Parathyroid adenoma (tissue), 2 donors: ENCODE data around the gene COL23A1.
"Not testable (repeated sequence)": the region's sequence is repeated elsewhere in the genome, so short reads cannot be mapped to it uniquely, and the experiment has no call there.

Source experiments
- H2AFZ ChIP-seq: fragments of 300-600 bp; sonication (generic); one replicate; pipeline ENCODE4 v1.7.0; 2017; ENCODE audit warnings: antibody characterized with exemption, mild to moderate bottlenecking
- H3K27ac ChIP-seq: fragments of 300-600 bp; sonication (generic); one replicate; pipeline ENCODE4 v1.7.0; 2017
- H3K27me3 ChIP-seq: fragments of 300-600 bp; sonication (generic); one replicate; pipeline ENCODE4 v1.7.0; 2017; ENCODE audit warnings: low read length; ENCODE audit not compliant: control insufficient read depth, insufficient read depth
- H3K36me3 ChIP-seq: fragments of 300-600 bp; sonication (generic); one replicate; pipeline ENCODE4 v1.7.0; 2017; ENCODE audit warnings: low read length; ENCODE audit not compliant: control insufficient read depth, insufficient read depth
- H3K4me1 ChIP-seq: fragments of 300-600 bp; sonication (generic); one replicate; pipeline ENCODE4 v1.7.0; 2017; ENCODE audit warnings: control low read depth
- H3K4me2 ChIP-seq: fragments of 300-600 bp; sonication (generic); one replicate; pipeline ENCODE4 v1.7.0; 2017; ENCODE audit warnings: low read length
- H3K4me3 ChIP-seq: fragments of 300-600 bp; sonication (generic); one replicate; pipeline ENCODE4 v1.7.0; 2017; ENCODE audit warnings: low read depth, low read length
- H3K79me2 ChIP-seq: fragments of 300-600 bp; sonication (generic); one replicate; pipeline ENCODE4 v1.7.0; 2017; ENCODE audit warnings: control low read depth
- H3K9ac ChIP-seq: fragments of 300-600 bp; sonication (generic); one replicate; pipeline ENCODE4 v1.7.0; 2017; ENCODE audit warnings: mild to moderate bottlenecking
- H3K9me3 ChIP-seq: fragments of 300-600 bp; sonication (generic); one replicate; pipeline ENCODE4 v1.7.0; 2017; ENCODE audit warnings: low read length; ENCODE audit not compliant: control insufficient read depth
- CTCF ChIP-seq: fragments of 300-600 bp; sonication (generic); IDR thresholded peaks from one replicate; pipeline ENCODE4 v1.7.0; 2017; ENCODE audit warnings: antibody characterized with exemption, mild to moderate bottlenecking
- donor health status: primary hyperparathyroidism.

COL23A1 gene

DNA sequence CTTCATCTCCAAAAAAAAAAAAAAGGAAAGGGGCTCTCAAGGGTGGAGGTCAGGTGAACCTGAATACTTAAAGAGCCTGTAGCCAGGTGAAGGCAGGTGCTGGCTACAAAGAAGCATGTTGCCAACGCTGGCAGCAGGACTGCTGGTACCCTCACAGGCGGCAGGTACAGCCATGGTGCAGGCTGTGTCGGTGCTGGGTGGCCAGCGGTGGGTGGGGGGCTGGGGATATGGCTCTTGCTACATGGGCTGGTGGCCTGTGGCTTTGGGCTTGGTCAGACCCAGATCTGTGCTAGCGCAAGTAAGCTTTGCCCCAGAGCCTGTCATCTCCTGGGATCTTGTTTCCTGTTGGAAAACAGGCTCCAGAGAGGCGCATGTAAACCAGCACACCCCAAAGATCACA lies 271.3 kb downstream of the COL23A1 start:
- no peak for TF ChIP-seq CTCF
- no peaks in the 10 kb centered on the region for H3K9me3 ChIP-seq
- no peak overlapping the region for H2AFZ ChIP-seq
- H3K4me3 ChIP-seq = no peak overlapping the region
- no peaks in the 10 kb centered on the region for H3K4me1 ChIP-seq
- no peak overlapping the region for H3K27ac ChIP-seq
- no peak overlapping the region for H3K4me2 ChIP-seq
- no peaks in the 10 kb centered on the region for H3K36me3 ChIP-seq
- no peak overlapping the region for H3K9ac ChIP-seq
- H3K79me2 ChIP-seq = no peaks in the 10 kb centered on the region
- no peaks in the 10 kb centered on the region for H3K27me3 ChIP-seq

GRCh38 chr5:178318382-178318781 lies 271.8 kb downstream of the COL23A1 start:
- TF ChIP-seq CTCF = no peak

GRCh38 chr5:178317727-178318126 lies 272.5 kb downstream of the COL23A1 start:
- not testable (repeated sequence) for H3K9me3 ChIP-seq, H3K4me1 ChIP-seq, H3K4me2 ChIP-seq, H3K4me3 ChIP-seq, H2AFZ ChIP-seq, H3K36me3 ChIP-seq, H3K9ac ChIP-seq, H3K27me3 ChIP-seq, H3K27ac ChIP-seq, H3K79me2 ChIP-seq

More at GRCh38 chr5:178318382-178318781, 271.8 kb downstream of the COL23A1 start:
- no peak overlapping the region for H3K4me2 ChIP-seq
- no peaks in the 10 kb centered on the region for H3K27me3 ChIP-seq
- H3K4me1 ChIP-seq = no peaks in the 10 kb centered on the region
- no peak overlapping the region for H3K27ac ChIP-seq
- H2AFZ ChIP-seq = no peak overlapping the region
- H3K9ac ChIP-seq = no peak overlapping the region
- H3K9me3 ChIP-seq = no peaks in the 10 kb centered on the region
- no peaks in the 10 kb centered on the region for H3K36me3 ChIP-seq
- no peak overlapping the region for H3K4me3 ChIP-seq
- H3K79me2 ChIP-seq = no peaks in the 10 kb centered on the region

DNA sequence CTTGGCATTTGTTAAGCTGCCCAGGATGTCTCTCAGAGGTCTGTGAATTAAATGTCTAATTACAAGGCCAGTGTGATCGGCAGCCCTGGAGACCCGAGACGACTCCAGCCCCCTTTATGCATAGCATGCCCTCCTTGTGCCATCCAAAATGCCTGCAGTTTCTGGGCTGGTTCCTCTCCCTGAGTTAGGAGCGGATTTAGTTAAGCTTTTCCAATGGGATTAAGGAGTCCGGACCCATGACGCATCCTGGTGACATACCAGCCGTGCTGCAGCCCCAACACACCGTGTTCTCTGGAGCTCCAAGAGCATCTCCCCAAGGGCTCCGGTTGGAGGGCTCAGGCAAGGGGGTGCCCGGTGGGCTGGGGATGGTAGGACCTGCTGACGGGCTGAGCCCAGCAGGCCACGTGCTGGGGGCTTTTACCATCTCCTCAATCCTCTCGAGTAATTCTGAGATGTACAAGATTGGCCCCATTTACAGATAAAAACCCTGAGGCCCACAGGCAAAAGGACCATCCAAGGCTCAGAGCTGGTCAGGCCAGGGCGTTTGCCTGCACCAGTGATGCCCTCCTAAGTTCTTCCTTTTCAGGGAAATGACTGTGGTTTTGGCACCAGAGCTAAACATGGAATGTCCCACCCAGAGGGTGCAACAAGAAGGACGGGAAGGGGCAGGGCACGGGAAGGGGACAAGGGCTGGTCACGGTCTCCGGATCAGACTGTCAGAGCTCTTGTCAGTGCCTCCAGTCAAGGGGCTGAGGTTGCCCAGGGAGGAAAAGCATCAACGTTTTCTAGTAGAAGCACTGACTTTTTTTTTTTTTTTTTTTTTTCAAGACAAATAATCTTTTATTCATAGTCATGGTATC lies 275.0 kb downstream of the COL23A1 start:
- no peaks in the 10 kb centered on the region for H3K4me1 ChIP-seq

More for the DNA sequence above, 275.0 kb downstream of the COL23A1 start:
- Histone ChIP-seq H3K36me3 (no peaks in the 10 kb centered on the region), H3K27me3 (no peaks in the 10 kb centered on the region), H3K27ac (no peak overlapping the region), H3K4me3 (no peak overlapping the region), H3K79me2 (no peaks in the 10 kb centered on the region), H3K9ac (no peak overlapping the region), H2AFZ (no peak overlapping the region), H3K4me2 (no peak overlapping the region), H3K9me3 (no peaks in the 10 kb centered on the region)
- no peak for TF ChIP-seq CTCF
